AG09319 (cell line): ENCODE data around the gene MVB12B.
A peak's percentile ranks its signal among the peaks of the same experiment; 100 is the strongest.

Experiments used
- DNase-seq: peaks from one replicate; pipeline ENCODE4 v3.0.0-alpha.2; 2010; ENCODE audit warnings: low read depth; ENCODE audit errors: extremely low read depth
- TF ChIP-seq, protein P1 (sequence below): IDR thresholded peaks from 2 replicates; pipeline ENCODE4 v1.5.1; 2011; ENCODE audit warnings: low read depth, mild to moderate bottlenecking, inconsistent platforms, low read length, moderate library complexity

The MVB12B gene

GRCh38 chr9:126380447-126380846 lies 53.8 kb downstream of the MVB12B start:
- no peak for DNase-seq
- TF ChIP-seq, protein P1, sequence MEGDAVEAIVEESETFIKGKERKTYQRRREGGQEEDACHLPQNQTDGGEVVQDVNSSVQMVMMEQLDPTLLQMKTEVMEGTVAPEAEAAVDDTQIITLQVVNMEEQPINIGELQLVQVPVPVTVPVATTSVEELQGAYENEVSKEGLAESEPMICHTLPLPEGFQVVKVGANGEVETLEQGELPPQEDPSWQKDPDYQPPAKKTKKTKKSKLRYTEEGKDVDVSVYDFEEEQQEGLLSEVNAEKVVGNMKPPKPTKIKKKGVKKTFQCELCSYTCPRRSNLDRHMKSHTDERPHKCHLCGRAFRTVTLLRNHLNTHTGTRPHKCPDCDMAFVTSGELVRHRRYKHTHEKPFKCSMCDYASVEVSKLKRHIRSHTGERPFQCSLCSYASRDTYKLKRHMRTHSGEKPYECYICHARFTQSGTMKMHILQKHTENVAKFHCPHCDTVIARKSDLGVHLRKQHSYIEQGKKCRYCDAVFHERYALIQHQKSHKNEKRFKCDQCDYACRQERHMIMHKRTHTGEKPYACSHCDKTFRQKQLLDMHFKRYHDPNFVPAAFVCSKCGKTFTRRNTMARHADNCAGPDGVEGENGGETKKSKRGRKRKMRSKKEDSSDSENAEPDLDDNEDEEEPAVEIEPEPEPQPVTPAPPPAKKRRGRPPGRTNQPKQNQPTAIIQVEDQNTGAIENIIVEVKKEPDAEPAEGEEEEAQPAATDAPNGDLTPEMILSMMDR, result no peak

DNA sequence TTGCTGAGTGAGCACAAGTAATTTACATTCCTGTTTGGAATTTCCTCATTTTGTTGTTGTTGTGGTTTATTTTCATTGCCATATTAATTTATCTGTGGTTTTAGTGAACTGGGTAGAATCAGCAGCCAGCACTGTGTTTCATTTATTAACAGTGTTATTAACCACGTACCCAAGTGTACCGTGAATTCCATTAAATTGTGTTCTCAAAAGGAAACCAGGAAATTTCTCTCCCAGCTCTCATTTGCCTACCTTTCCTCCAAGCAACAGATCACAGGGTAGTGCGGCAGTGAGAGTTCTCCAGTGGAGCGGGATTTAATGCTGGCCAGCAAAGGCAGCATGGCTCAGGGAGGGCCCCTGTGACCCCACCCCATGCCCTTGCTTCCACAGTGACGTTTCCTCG lies 54.6 kb downstream of the MVB12B start:
- no peak for DNase-seq
- TF ChIP-seq, protein P1, result no peak

DNA sequence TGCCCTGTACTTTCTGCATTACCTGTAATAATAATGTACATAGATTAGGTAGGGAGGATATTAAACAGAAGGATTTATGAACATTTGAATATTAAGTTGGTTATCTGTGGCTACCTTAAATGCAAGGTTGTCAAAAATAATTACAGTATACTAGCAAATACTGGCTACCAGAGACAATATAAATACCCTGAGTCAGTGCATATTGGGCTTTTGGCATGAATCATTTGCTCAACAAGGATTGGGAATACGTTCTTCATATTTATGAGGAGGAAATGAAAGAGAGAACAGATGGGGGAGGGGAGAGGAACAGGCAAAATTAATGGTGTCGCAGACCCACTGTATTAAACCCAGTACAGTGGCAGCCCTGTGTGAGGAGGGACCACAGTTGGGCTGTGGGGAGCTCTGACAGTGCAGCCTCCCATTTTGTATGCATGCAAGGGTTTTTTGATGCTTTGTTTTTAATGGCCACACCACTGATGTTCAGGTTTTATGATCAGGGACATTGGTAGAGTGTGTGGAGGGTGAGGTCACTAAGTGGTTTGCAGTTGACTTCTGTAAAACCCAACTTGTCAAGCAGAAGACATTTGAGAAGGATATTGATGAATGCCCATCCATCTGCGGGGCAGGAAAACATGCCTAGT lies 56.9 kb downstream of the MVB12B start:
- DNase-seq, result no peak
- TF ChIP-seq, protein P1, result no peak

- TF ChIP-seq, protein P1, result no peak
- no peak for DNase-seq
Measured at GRCh38 chr9:126384926-126385325, 58.3 kb downstream of the MVB12B start.

DNA sequence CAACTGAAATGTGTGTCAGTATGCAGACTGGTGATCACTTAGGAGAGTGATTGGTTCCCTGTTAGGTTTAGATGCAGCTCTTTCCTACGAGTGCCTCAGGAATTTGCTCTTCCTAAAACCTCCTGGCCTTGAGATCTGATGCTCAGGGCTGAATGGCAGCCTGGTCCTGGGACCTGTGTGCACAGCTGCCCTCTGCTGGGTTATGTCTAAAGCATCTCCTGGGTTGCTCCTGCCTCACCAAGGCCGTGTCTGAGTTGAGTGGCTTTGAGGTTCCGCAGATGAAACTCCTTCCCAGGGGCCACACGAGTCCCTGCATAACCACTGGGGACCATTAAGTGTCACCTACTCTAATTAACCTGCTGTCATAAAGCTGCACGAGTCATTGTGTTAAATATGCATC lies 59.5 kb downstream of the MVB12B start:
- TF ChIP-seq, protein P1, result peak; percentile 11
- DNase-seq, result no peak

DNA sequence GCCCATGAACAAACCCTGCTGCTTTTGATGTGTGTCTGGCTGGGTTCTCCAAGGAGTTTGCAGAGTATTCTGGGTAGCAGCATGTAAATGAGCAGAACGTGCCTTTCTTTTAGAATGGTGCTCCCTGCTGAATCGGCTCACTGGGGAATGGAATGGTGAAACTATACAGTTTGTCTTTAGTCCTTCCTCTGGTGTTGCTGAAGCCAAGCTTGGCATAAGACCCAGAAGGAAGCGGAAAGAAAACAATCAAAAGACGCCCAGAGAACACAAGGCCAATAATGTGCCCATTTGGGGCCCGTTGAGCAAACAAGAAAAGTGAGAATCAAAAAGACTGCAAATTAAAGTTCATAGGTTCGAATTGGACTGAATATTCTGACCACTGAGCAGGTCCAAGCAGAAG lies 60.1 kb downstream of the MVB12B start:
- TF ChIP-seq, protein P1, result no peak
- no peak for DNase-seq

GRCh38 chr9:126388964-126389708 lies 62.5 kb downstream of the MVB12B start:
- DNase-seq, result no peak
- TF ChIP-seq, protein P1, result no peak
